ENCODE results near the gene TWF1. TPM values are rescaled to one million over a fixed set of nuclear protein-coding genes. Genes with fewer than 3 reads are reported as not detected.
A peak's percentile ranks its signal among the peaks of the same experiment; 100 is the strongest.
"Not testable (repeated sequence)": the region's sequence is repeated elsewhere in the genome, so short reads cannot be mapped to it uniquely, and the experiment has no call there.

TWF1 gene
- 10 to 100 TPM; 27.6 to 51.3 (median 39.0) TPM for total RNA-seq
- polyA plus RNA-seq = 10 to 100 TPM; 26.3 to 32.0 TPM

DNA sequence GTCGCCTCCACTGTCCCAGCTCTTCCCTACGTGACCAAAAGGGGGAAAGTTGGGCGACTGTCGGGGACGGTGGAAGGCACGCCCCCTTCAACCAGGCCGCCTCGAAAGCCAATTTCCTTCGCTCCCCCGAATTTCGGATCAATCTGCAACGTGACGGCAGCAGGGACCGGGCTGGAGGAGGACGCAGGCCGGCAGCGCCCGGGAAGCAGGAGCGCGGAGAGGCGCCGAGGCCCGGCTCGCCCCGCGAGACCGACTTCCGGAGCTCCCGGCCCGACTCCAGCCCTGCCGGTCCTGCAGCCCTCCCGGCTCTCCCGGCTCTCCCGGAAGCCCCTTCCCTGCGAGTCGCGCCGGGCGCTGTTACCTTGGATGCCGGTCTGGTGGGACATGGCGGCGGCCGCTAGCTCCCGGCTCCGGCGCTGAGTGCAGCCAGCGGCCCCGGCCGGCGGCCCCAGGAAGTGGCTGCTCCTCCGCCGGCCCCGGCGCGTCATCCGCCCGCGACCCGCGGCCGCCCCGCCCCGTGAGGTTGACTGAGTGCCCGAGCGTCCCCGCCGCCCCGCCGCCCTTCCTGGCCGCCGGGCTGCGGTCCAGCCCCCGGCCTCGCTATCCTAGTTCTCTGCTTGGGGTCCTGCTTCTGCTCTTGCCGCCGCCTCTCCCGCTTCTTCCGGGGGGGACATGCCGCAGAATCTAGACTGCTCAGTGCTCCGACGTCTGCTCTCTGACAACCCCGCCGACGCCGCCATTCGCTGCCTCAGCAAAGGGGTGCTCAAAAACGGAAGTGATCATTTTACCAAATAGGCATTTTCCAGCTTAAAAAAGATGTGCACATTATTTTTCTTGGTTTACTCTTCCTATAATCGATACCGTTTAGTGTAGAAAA lies at the start of gene TWF1:
Gene TWF1, minus strand, starts transcription at position 458 of the 877 bp plus-strand sequence. Its CDS starts 72 bp downstream, at position 386.
- Histone ChIP-seq H3K9me3 (no peaks in the 10 kb centered on the region), H3K4me3 (peak within 1 kb of the TSS; percentile 83 to 94 (median 88)), H3K36me3 (peaks cover 0 to 6% (median 0%) of the 10 kb centered on the region in 3 donors), H3K27ac (peak within 1 kb of the TSS; percentile 91 to 95 (median 92)), H3K27me3 (no peaks in the 10 kb centered on the region), H3K4me1 (peaks cover 11 to 28% (median 27%) of the 10 kb centered on the region in 3 donors)
- ATAC-seq (peak; percentile 98 to 100 (median 100)), FAIRE-seq (no peak), DNase-seq (peak; percentile 81 to 96 (median 88))
- TF ChIP-seq, protein P1, sequence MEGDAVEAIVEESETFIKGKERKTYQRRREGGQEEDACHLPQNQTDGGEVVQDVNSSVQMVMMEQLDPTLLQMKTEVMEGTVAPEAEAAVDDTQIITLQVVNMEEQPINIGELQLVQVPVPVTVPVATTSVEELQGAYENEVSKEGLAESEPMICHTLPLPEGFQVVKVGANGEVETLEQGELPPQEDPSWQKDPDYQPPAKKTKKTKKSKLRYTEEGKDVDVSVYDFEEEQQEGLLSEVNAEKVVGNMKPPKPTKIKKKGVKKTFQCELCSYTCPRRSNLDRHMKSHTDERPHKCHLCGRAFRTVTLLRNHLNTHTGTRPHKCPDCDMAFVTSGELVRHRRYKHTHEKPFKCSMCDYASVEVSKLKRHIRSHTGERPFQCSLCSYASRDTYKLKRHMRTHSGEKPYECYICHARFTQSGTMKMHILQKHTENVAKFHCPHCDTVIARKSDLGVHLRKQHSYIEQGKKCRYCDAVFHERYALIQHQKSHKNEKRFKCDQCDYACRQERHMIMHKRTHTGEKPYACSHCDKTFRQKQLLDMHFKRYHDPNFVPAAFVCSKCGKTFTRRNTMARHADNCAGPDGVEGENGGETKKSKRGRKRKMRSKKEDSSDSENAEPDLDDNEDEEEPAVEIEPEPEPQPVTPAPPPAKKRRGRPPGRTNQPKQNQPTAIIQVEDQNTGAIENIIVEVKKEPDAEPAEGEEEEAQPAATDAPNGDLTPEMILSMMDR (IDR thresholded peaks at IDR 0.05) = no peak
- 0% methylated on average over 52 to 89 of the region's 89 CpGs for WGBS, 2 donors
- intact Hi-C loops (cut with DNase I) = no loop called here

DNA sequence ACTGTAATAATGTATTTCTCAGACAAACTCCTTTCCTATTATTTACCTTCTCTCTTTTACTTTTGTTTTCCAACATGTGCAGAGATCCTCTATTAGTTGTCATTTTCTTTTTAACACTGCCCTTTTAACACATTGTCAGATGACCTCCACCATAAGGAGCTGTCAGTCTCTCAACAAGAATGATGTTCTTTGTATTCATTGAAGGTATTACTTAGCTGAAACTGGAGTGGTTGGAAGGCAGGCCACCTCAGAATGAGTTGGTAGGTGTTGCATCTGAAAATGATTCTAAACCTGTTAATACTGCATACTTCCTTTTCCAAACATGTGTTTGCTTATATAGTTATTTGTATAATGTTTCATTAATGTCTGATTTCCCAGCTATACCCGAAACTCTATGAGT lies 46.6 kb upstream of the TWF1 start:
- Histone ChIP-seq H3K27ac (no peak overlapping the region), H3K27me3 (no peaks in the 10 kb centered on the region), H3K4me3 (no peak overlapping the region), H3K36me3 (no peaks in the 10 kb centered on the region), H3K9me3 (no peaks in the 10 kb centered on the region), H3K4me1 (no peaks in the 10 kb centered on the region)
- FAIRE-seq (no peak), ATAC-seq (no peak), DNase-seq (no peak)
- intact Hi-C loops (cut with DNase I) = no loop called here
- TF ChIP-seq, protein P1 (IDR thresholded peaks at IDR 0.05) = no peak
- WGBS, 2 donors = 93 to 95% methylated on average over 1 of the region's 1 CpG

DNA sequence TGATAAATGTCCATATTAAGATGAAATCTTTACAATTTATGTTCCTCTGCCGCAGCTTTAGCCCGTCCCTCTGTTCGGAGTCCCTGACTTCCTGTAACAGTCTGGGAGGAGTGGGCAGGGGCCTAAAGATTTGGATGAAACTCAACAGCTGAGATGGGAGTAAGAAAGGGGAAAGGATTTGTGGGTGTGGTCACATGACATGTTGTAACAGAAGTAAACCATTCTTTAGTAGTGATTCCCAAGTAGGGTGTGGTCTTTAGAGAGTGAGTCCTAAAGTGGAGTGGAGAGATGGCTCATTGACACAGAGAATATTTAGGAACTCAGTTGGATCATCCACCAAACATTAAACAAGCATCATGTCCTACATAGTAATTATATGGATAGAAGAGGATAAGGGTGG lies 42.7 kb upstream of the TWF1 start:
- intact Hi-C loops (cut with DNase I) = no loop called here
- Histone ChIP-seq H3K9me3 (no peaks in the 10 kb centered on the region), H3K36me3 (no peaks in the 10 kb centered on the region), H3K4me3 (no peak overlapping the region), H3K27me3 (no peaks in the 10 kb centered on the region), H3K4me1 (no peaks in the 10 kb centered on the region), H3K27ac (no peak overlapping the region)
- no peak for DNase-seq
- ATAC-seq = no peak
- WGBS, 2 donors = 97 to 99% methylated on average over 3 of the region's 3 CpGs
- FAIRE-seq = no peak
- TF ChIP-seq, protein P1 (IDR thresholded peaks at IDR 0.05) = no peak

DNA sequence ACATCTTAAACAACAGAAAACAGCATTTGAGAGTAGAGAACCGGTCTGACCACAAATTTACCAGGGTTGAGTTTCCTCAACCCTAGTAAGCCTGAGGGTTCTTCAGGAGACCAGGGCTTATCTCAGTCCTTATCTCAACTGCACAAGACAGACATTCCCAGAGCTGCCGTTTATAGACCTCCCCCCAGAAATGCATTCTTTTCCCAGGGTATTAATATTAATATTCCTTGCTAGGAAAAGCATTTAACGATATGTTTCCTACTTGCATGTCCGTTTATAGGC lies 42.0 kb upstream of the TWF1 start:
- H3K36me3 ChIP-seq = no peaks in the 10 kb centered on the region
- FAIRE-seq (no peak), ATAC-seq (no peak), DNase-seq (no peak)
- WGBS, 2 donors = 78 to 83% methylated on average over 4 of the region's 4 CpGs
- TF ChIP-seq, protein P1 (IDR thresholded peaks at IDR 0.05) = no peak
- intact Hi-C loops (cut with DNase I) = no loop called here
- H3K27me3 ChIP-seq = no peaks in the 10 kb centered on the region
- no peak overlapping the region for H3K4me3 ChIP-seq
- no peaks in the 10 kb centered on the region for H3K4me1 ChIP-seq
- no peak overlapping the region for H3K27ac ChIP-seq
- H3K9me3 ChIP-seq = no peaks in the 10 kb centered on the region

DNA sequence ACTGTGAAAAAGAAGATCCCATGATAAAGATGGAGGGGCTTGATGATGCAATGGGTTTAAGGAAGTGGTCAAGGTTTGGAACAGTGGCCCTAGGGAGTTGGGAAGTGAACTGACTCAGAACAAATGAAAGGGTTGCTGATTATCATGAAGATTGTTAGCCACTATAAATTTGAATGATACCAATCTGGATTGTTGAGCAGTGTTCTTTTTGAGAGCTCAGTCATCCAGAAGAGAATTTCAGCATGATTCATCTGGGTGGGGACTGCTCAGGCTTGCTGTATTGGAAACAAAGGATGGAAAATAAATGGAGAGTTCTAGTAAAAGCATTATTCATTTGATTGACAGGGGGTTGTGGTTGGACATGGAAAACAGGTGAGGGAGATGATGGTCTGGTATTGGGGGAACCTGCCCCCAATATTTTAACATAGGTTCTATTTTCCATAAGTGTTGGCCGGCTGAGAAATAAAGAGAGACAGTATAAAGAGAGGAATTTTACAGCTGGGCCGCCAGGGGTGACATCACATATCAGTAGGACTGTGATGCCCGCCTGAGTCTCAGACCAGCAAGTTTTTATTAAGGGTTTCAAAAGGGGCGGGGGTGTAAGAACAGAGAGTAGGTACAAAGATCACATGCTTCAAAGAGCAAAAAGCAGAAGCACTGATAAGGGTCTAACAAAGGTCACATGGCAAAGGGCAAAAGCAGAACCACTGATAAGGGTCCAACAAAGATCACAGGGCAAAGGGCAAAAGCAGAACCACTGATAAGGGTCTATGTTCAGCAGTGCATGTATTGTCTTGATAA lies 41.5 kb upstream of the TWF1 start:
- 79 to 91% methylated on average over 4 of the region's 4 CpGs for WGBS, 2 donors
- H3K36me3 ChIP-seq; H3K27me3 ChIP-seq; FAIRE-seq; ATAC-seq; DNase-seq; H3K27ac ChIP-seq; H3K9me3 ChIP-seq; intact Hi-C loops (cut with DNase I); H3K4me1 ChIP-seq; H3K4me3 ChIP-seq: not testable (repeated sequence)

Measured in pancreas (tissue), 10 donors.